GM18909 (cell line): ENCODE data around the gene AICDA.

ENCODE experiments used
- ATAC-seq: cut with Tn5 transposase; IDR thresholded peaks from one replicate; pipeline ENCODE4 v1.9.1; 2021; ENCODE audit warnings: mild to moderate bottlenecking; ENCODE audit not compliant: unreplicated experiment, poor library complexity

AICDA gene

DNA sequence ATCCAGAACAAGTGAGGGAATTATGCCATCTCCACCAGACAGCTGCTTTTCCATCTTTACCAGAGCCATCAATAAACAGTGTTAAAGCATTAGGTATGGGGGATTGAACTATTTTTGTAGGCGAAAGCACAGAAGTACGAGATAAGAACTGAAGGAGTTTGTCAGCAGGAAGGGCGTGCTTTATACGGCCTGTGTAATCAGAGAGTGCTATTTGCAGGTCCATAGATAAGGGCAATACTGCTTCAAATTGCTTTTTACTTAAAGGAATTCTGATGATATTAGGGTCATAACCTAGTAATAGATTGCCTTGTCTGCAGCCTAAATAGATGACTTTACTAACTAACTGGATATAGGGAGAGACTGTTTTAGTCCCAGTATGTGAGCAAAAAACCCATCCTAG, 51.6 kb downstream of the AICDA start:
- ATAC-seq = no peak

DNA sequence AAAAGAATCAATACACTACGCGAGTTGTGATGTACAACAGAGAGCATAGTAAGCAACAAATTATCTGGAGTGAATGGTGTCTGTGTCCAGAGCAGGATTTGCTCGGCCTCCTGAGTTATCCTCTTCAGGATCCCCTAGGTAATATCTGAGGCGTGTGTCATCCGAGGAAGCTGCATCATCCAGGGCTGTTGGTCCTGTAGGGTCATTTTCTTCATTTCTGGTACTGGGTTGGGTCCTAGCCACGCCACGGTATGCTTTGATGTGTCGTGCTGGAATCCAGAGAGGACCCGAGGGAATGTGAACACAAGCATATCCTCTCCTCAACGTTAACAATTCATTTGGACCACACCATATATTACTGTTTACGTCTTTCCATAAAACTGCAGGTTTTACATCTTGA, 53.0 kb downstream of the AICDA start:
- ATAC-seq = no peak

DNA sequence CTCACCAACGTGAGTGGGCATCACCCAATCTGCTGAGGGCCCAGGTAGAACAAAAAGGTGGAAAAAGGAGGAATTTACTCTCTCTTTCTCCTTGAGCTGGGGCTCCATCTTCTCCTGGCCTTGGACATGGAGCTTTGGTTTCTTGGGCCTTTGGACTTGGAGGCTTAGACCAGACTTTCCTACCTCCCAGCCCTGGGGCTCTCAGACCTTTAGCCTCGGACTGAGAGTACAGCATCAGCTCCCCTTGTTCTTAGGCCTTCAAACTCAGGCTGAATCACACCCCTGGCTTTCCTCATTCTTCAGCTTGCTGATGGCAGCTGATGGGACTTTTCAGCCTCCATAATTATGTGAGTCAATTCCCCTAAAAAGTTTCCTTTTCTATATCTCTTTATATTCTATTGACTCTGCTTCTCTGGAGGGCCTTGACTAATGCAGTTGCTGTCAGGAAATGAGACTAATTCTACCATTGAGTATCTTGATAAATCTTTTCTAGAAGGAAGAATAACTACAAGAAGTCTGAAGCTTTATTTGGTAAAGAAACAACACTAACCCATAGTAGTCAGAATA, 56.0 kb downstream of the AICDA start:
- no peak for ATAC-seq

DNA sequence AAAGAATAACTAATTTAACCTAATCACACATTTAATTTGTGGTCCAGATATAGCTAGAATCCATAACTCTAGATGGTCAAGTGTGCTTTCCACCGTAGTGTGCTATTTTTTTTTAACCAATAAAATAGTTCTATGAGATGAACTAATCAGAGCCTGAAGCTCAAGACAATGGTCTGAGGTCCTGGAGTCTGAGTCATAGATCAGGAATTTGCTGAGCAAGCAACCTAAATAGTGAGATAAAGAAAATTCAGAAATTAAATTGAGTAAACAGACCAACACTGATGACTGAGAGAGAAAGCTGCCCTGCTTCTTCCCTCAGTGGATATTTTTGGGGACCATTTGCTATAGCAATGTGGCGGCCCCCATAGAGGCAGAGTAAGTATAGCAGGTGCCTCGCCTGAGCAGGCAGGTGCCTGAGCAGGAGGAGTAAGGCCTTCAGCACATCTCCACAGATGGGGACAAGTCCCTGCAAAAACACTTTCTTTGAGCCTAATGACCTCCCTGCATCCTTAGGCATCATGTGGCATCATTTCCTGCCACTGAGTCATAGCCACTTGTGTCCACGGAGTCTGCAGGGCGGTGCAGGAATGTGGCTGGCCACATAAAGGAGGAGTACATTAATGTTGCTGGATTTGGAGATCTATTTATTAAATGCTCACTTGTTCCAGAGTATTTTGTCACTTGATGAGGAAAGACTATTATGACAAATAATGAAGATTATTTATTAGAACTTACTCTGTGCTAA, 58.0 kb downstream of the AICDA start:
- ATAC-seq = no peak

DNA sequence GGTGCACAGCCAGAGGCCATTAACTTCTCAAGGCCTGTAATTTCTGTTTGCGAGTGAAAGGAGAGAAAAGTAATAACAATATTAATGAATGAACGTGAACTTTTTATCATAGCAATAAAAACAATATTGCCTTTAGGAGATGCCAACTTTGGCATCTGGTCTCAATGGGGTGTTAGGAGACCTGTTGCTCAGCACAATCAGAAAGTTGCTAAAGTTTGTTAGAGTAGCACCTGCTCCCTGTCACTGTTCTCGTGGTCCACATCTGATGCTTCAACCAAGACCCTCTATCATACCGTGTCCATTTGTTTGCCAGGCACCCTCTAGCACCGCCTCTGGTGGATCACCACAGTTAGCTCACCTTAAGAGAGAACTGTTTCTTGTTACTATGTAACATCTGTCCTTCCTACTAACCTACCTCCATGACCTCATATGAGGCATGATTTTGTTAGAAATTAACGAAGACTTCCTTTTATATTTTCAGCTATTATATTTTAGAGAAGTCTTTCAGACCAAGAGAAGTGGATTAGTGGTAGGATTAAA, 59.5 kb downstream of the AICDA start:
- ATAC-seq = no peak
